CD14-positive monocyte (primary cell): ENCODE measurements around the gene FBXL13. TPM values are rescaled to one million over a fixed set of nuclear protein-coding genes. Genes with fewer than 3 reads are reported as not detected.

Source experiments
- DNase-seq, 3 donors: peaks; one replicate each; pipeline ENCODE4 v3.0.0-alpha.2; 2011 to 2022
- H2AFZ ChIP-seq: 2 replicates; pipeline ENCODE4 v1.6.0; 2012; ENCODE audit warnings: mild to moderate bottlenecking, low read depth, low read length, inconsistent platforms; ENCODE audit not compliant: insufficient read depth, poor library complexity, severe bottlenecking
- H3K27ac ChIP-seq, 2 donors: 1 replicate in 1 of 2; 2 replicates in 1 of 2; pipeline ENCODE4 v1.5.1; 2012 to 2013; ENCODE audit warnings: low read length in 2 of 2, control low read depth in 1 of 2, inconsistent platforms in 1 of 2, low read depth in 1 of 2, mild to moderate bottlenecking in 1 of 2
- H3K27me3 ChIP-seq, 2 donors: one replicate each; pipeline versions ENCODE4 v1.6.0 to v1.6.1; 2011 to 2013; ENCODE audit warnings: low read length in 2 of 2; ENCODE audit not compliant: control insufficient read depth in 2 of 2, insufficient read depth in 2 of 2
- H3K36me3 ChIP-seq, 2 donors: replicated peaks in 1 of 2; 1 replicate in 1 of 2; 2 replicates in 1 of 2; pipeline versions ENCODE4 v1.5.1 to v1.6.1; 2012 to 2013; ENCODE audit warnings: low read length in 2 of 2, control low read depth in 1 of 2, inconsistent platforms in 1 of 2, mild to moderate bottlenecking in 1 of 2; ENCODE audit not compliant: insufficient read depth in 2 of 2, control insufficient read depth in 1 of 2
- H3K4me1 ChIP-seq, 2 donors: 1 replicate in 1 of 2; 2 replicates in 1 of 2; pipeline versions ENCODE4 v1.5.1 to v1.6.1; 2012 to 2013; ENCODE audit warnings: low read length in 2 of 2, control low read depth in 1 of 2, inconsistent platforms in 1 of 2, mild to moderate bottlenecking in 1 of 2, moderate library complexity in 1 of 2; ENCODE audit not compliant: insufficient read depth in 2 of 2, control insufficient read depth in 1 of 2
- H3K4me2 ChIP-seq: replicated peaks from 2 replicates; pipeline ENCODE3; 2012; ENCODE audit warnings: low read length, moderate library complexity, mild to moderate bottlenecking; ENCODE audit not compliant: poor library complexity, severe bottlenecking; ENCODE audit errors: extremely low read depth
- H3K4me3 ChIP-seq, 3 experiments: fragments of 200-600 bp in 1 of 3; sonication (generic) in 1 of 3; replicated peaks in 1 of 3; 1 replicate in 2 of 3; 2 replicates in 1 of 3; pipeline ENCODE4 v1.5.1; 2011 to 2013; ENCODE audit warnings: low read length in 3 of 3, mild to moderate bottlenecking in 3 of 3, control low read depth in 2 of 3, low read depth in 2 of 3, inconsistent platforms in 1 of 3, moderate library complexity in 1 of 3
- H3K79me2 ChIP-seq: 2 replicates; pipeline ENCODE4 v1.6.0; 2012; ENCODE audit warnings: mild to moderate bottlenecking, control low read depth, inconsistent platforms, low read length, moderate library complexity; ENCODE audit not compliant: insufficient read depth
- H3K9ac ChIP-seq: 2 replicates; pipeline ENCODE4 v1.6.0; 2017; ENCODE audit warnings: low read length, mild to moderate bottlenecking; ENCODE audit not compliant: insufficient read depth, poor library complexity, severe bottlenecking
- H3K9me3 ChIP-seq, 2 donors: replicated peaks in 1 of 2; 1 replicate in 1 of 2; 2 replicates in 1 of 2; pipeline versions ENCODE4 v1.5.1 to v1.6.1; 2012 to 2013; ENCODE audit warnings: low read length in 2 of 2, control low read depth in 1 of 2; ENCODE audit not compliant: control insufficient read depth in 1 of 2, insufficient read depth in 1 of 2
- H4K20me1 ChIP-seq: 2 replicates; pipeline ENCODE4 v1.6.0; 2012; ENCODE audit warnings: mild to moderate bottlenecking, low read length, control low read depth, moderate library complexity; ENCODE audit not compliant: insufficient read depth
- H3K27ac Mint-ChIP-seq, 7 donors: one replicate each; pipeline ENCODE4 v1.8.0; 2020; ENCODE audit warnings: mild to moderate bottlenecking in 7 of 7, mixed read lengths in 7 of 7, moderate library complexity in 6 of 7, inconsistent platforms in 2 of 7
- H3K27me3 Mint-ChIP-seq, 3 donors: one replicate each; pipeline ENCODE4 v1.8.0; 2021 to 2022; ENCODE audit warnings: low read depth in 3 of 3, mild to moderate bottlenecking in 3 of 3, mixed read lengths in 3 of 3, moderate library complexity in 3 of 3, inconsistent platforms in 1 of 3
- H3K36me3 Mint-ChIP-seq, 2 donors: one replicate each; pipeline ENCODE4 v1.8.0; 2020; ENCODE audit warnings: mixed read lengths in 2 of 2, inconsistent platforms in 1 of 2, mild to moderate bottlenecking in 1 of 2
- H3K4me1 Mint-ChIP-seq: one replicate; pipeline ENCODE4 v1.8.0; 2020; ENCODE audit warnings: mild to moderate bottlenecking, mixed read lengths
- H3K4me3 Mint-ChIP-seq, 2 donors: one replicate each; pipeline ENCODE4 v1.8.0; 2020; ENCODE audit warnings: mild to moderate bottlenecking in 2 of 2, mixed read lengths in 2 of 2, moderate library complexity in 1 of 2
- H3K9me3 Mint-ChIP-seq, 7 donors: one replicate each; pipeline ENCODE4 v1.8.0; 2020 to 2022; ENCODE audit warnings: mixed read lengths in 7 of 7, mild to moderate bottlenecking in 6 of 7, moderate library complexity in 6 of 7, inconsistent platforms in 2 of 7
- WGBS: methylation state at CpG from one replicate; pipeline ENCODE4 v1.1.5; 2013; ENCODE audit warnings: missing lambda C conversion rate; ENCODE audit not compliant: insufficient coverage; 5-methylcytosine and 5-hydroxymethylcytosine counted together
- intact Hi-C, 2 donors: fragments of 100-400 bp; cut with micrococcal nuclease; formaldehyde crosslinking; loops; one replicate each; pipeline versions ENCODE4 v1.15.0 to v1.15.1; 2023
- polyA plus RNA-seq, 3 donors: library from polyadenylated mRNA; depleted of rRNA in 1 of 3; unstranded in 2 of 3; stranded (reverse) in 1 of 3; fragments of 300-500 nt in 2 of 3; fragments of >200 nt in 1 of 3; fragmentation: Illumina TruSeq in 2 of 3; gene quantifications; 1 replicate in 2 of 3; 2 replicates in 1 of 3; pipeline ENCODE4 v1.2.3, GENCODE V29; 2012 to 2021
- TF ChIP-seq, protein P1 (sequence below): fragments of 200-600 bp; IDR thresholded peaks from one replicate; pipeline ENCODE4 v1.8.0; 2022; ENCODE audit warnings: antibody characterized with exemption, mild to moderate bottlenecking

Gene FBXL13
- polyA plus RNA-seq, 3 donors, result 0.05 TPM; not detected in 2

- no peak overlapping the region for H2AFZ ChIP-seq
- Mint-ChIP-seq H3K36me3 (no peaks in the 10 kb centered on the region), H3K4me1 (peaks cover 10% of the 10 kb centered on the region), H3K27me3 (no peaks in the 10 kb centered on the region), H3K4me3 (peak overlapping the region in 1 of 2 donors; percentile 31), H3K9me3 (peaks cover 0 to 4% (median 0%) of the 10 kb centered on the region in 7 donors), H3K27ac (peak overlapping the region in 3 of 7 donors; percentile 58 to 75 (median 64))
- H4K20me1 ChIP-seq, result no peaks in the 10 kb centered on the region
- H3K27me3 ChIP-seq, result no peaks in the 10 kb centered on the region
- TF ChIP-seq, protein P1, sequence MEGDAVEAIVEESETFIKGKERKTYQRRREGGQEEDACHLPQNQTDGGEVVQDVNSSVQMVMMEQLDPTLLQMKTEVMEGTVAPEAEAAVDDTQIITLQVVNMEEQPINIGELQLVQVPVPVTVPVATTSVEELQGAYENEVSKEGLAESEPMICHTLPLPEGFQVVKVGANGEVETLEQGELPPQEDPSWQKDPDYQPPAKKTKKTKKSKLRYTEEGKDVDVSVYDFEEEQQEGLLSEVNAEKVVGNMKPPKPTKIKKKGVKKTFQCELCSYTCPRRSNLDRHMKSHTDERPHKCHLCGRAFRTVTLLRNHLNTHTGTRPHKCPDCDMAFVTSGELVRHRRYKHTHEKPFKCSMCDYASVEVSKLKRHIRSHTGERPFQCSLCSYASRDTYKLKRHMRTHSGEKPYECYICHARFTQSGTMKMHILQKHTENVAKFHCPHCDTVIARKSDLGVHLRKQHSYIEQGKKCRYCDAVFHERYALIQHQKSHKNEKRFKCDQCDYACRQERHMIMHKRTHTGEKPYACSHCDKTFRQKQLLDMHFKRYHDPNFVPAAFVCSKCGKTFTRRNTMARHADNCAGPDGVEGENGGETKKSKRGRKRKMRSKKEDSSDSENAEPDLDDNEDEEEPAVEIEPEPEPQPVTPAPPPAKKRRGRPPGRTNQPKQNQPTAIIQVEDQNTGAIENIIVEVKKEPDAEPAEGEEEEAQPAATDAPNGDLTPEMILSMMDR, result no peak
- no peaks in the 10 kb centered on the region for H3K9me3 ChIP-seq
- intact Hi-C loops, result no loop called here
- H3K4me3 ChIP-seq, result peak overlapping the region in 1 of 3 experiments; percentile 44
- H3K9ac ChIP-seq, result no peak overlapping the region
- H3K4me1 ChIP-seq, result peaks cover 51 to 54% of the 10 kb centered on the region in 2 donors
- DNase-seq, result peak; percentile 34 to 74 (median 50)
- H3K27ac ChIP-seq, result peak overlapping the region in 1 of 2 donors; percentile 63
- H3K79me2 ChIP-seq, result no peaks in the 10 kb centered on the region
- peak overlapping the region; percentile 42 for H3K4me2 ChIP-seq
- no peaks in the 10 kb centered on the region for H3K36me3 ChIP-seq
- no CpG with 5 or more reads among the region's 2 CpGs for WGBS
Observed at GRCh38 chr7:102991540-102992214, 82.9 kb downstream of the FBXL13 start.

GRCh38 chr7:102991077-102991539 lies 83.5 kb downstream of the FBXL13 start:
- Mint-ChIP-seq H3K27me3 (no peaks in the 10 kb centered on the region), H3K9me3 (peaks cover 0 to 4% (median 3%) of the 10 kb centered on the region in 7 donors), H3K4me3 (no peak overlapping the region), H3K36me3 (no peaks in the 10 kb centered on the region), H3K27ac (no peak overlapping the region), H3K4me1 (peaks cover 10% of the 10 kb centered on the region)
- H3K4me3 ChIP-seq, result peak overlapping the region in 1 of 3 experiments; percentile 44
- H3K9me3 ChIP-seq, result no peaks in the 10 kb centered on the region
- H2AFZ ChIP-seq, result no peak overlapping the region
- intact Hi-C loops, result no loop called here
- H3K79me2 ChIP-seq, result no peaks in the 10 kb centered on the region
- H3K27me3 ChIP-seq, result no peaks in the 10 kb centered on the region
- no peaks in the 10 kb centered on the region for H3K36me3 ChIP-seq
- peaks cover 51 to 54% of the 10 kb centered on the region in 2 donors for H3K4me1 ChIP-seq
- H3K9ac ChIP-seq, result no peak overlapping the region
- TF ChIP-seq, protein P1, result no peak
- H3K27ac ChIP-seq, result peak overlapping the region in 1 of 2 donors; percentile 63
- peak overlapping the region; percentile 42 for H3K4me2 ChIP-seq
- H4K20me1 ChIP-seq, result no peaks in the 10 kb centered on the region
- DNase-seq, result peak; percentile 32 to 53 (median 48)
